SK-N-SH (cell line): ENCODE data around the gene SSX2IP. TPM values are rescaled to one million over a fixed set of nuclear protein-coding genes. Genes with fewer than 3 reads are reported as not detected.

ENCODE experiments used
- CTCF ChIA-PET: fragments of 300-600, 350-600 bp; formaldehyde crosslinking; extraction: SDS; loops from one replicate; lab custom pipeline; 2021; lab: Yijun Ruan, JAX
- POLR2A ChIA-PET: fragments of 350-600 bp; sonication (Branson Sonifier 250); formaldehyde crosslinking; extraction: SDS; loops from one replicate; lab custom pipeline; 2020; ENCODE audit warnings: antibody characterized with exemption, inconsistent platforms; lab: Yijun Ruan, JAX
- DNase-seq: peaks from one replicate; pipeline ENCODE4 v3.0.0; 2012
- H2AFZ ChIP-seq: fragments of 200-600 bp; sonication (generic); 2 replicates; pipeline ENCODE4 v1.8.1; 2016; ENCODE audit warnings: antibody characterized with exemption, mild to moderate bottlenecking, low read depth
- H3F3A ChIP-seq: fragments of 200-600 bp; sonication (generic); replicated peaks from 2 replicates; pipeline ENCODE3; 2016; ENCODE audit warnings: antibody characterized with exemption, mild to moderate bottlenecking; ENCODE audit not compliant: insufficient read depth
- H3K27ac ChIP-seq, 2 experiments: fragments of 200-500 bp in 1 of 2; fragments of 200-600 bp in 1 of 2; sonication (Bioruptor generic) in 1 of 2; sonication (generic), shearing (Covaris generic) in 1 of 2; 2 replicates each; pipeline versions ENCODE4 v1.5.1 to v1.6.1; 2014 to 2016; ENCODE audit warnings: low read depth in 2 of 2, inconsistent platforms in 1 of 2, low read length in 1 of 2, mild to moderate bottlenecking in 1 of 2, mixed read lengths in 1 of 2
- H3K27me3 ChIP-seq: fragments of 200-600 bp; sonication (generic), shearing (Covaris generic); 2 replicates; pipeline ENCODE4 v1.6.1; 2016; ENCODE audit warnings: mixed run types; ENCODE audit not compliant: insufficient read depth
- H3K36me3 ChIP-seq, 2 experiments: fragments of 200-500 bp in 1 of 2; fragments of 200-600 bp in 1 of 2; sonication (Bioruptor generic) in 1 of 2; sonication (generic) in 1 of 2; replicated peaks in 1 of 2; 2 replicates each; pipeline versions ENCODE3 to v1.5.1; 2014 to 2016; ENCODE audit warnings: low read length in 1 of 2, mild to moderate bottlenecking in 1 of 2; ENCODE audit not compliant: insufficient read depth in 2 of 2, control insufficient read depth in 1 of 2
- H3K4me1 ChIP-seq, 2 experiments: fragments of 200-500 bp in 1 of 2; fragments of 200-600 bp in 1 of 2; sonication (Bioruptor generic) in 1 of 2; sonication (generic), shearing (Covaris generic) in 1 of 2; 2 replicates each; pipeline versions ENCODE4 v1.5.1 to v1.6.1; 2014 to 2016; ENCODE audit warnings: low read depth in 1 of 2, low read length in 1 of 2, mixed run types in 1 of 2; ENCODE audit not compliant: insufficient read depth in 2 of 2, control insufficient read depth in 1 of 2
- H3K4me2 ChIP-seq: fragments of 200-600 bp; sonication (generic), shearing (Covaris generic); 2 replicates; pipeline ENCODE4 v1.6.1; 2017; ENCODE audit warnings: mixed run types
- H3K4me3 ChIP-seq, 2 experiments: fragments of 200-500 bp in 1 of 2; fragments of 200-600 bp in 1 of 2; sonication (Bioruptor generic) in 1 of 2; sonication (generic), shearing (Covaris generic) in 1 of 2; 2 replicates each; pipeline versions ENCODE4 v1.5.1 to v1.8.1; 2014 to 2016; ENCODE audit warnings: low read depth in 2 of 2, inconsistent platforms in 1 of 2, low read length in 1 of 2, mild to moderate bottlenecking in 1 of 2, mixed read lengths in 1 of 2, moderate library complexity in 1 of 2
- H3K79me2 ChIP-seq: fragments of 200-600 bp; sonication (generic); 2 replicates; pipeline ENCODE4 v1.8.1; 2017; ENCODE audit warnings: mild to moderate bottlenecking; ENCODE audit not compliant: insufficient read depth
- H3K9ac ChIP-seq: fragments of 200-600 bp; sonication (generic); 2 replicates; pipeline ENCODE4 v1.6.1; 2017; ENCODE audit warnings: mixed run types
- H3K9me2 ChIP-seq: fragments of 200-600 bp; sonication (generic); 2 replicates; pipeline ENCODE4 v1.6.1; 2017; ENCODE audit warnings: mixed run types
- H3K9me3 ChIP-seq: fragments of 200-600 bp; sonication (generic); 2 replicates; pipeline ENCODE4 v1.6.1; 2017; ENCODE audit warnings: mixed run types, mild to moderate bottlenecking, moderate library complexity
- H4K20me1 ChIP-seq: fragments of 200-600 bp; sonication (generic); 2 replicates; pipeline ENCODE4 v1.6.1; 2017; ENCODE audit warnings: mild to moderate bottlenecking, mixed run types; ENCODE audit not compliant: insufficient read depth
- EP300 ChIP-seq, 2 experiments: IDR thresholded peaks; 2 replicates each; pipeline versions ENCODE4 v1.4.0 to v1.6.1; 2012; ENCODE audit warnings: borderline replicate concordance in 1 of 2, low read depth in 1 of 2, low read length in 1 of 2
- EZH2phosphoT487 ChIP-seq: fragments of 200-600 bp; sonication (generic); IDR thresholded peaks from 2 replicates; pipeline ENCODE4 v1.6.1; 2017; ENCODE audit warnings: low read depth, mixed run types, mild to moderate bottlenecking, antibody characterized with exemption, moderate library complexity, borderline replicate concordance
- FOXJ3 ChIP-seq: sonication (generic); formaldehyde crosslinking; IDR thresholded peaks from 2 replicates; pipeline ENCODE4 v1.5.1; 2020; ENCODE audit warnings: mild to moderate bottlenecking, missing genetic modification reagents
- MEF2A ChIP-seq: IDR thresholded peaks from 2 replicates; pipeline ENCODE4 v1.4.0; 2012; ENCODE audit warnings: low read depth, borderline replicate concordance
- NFIC ChIP-seq: IDR thresholded peaks from 2 replicates; pipeline ENCODE4 v1.4.0; 2012; ENCODE audit warnings: borderline replicate concordance
- NRF1 ChIP-seq: IDR thresholded peaks from 2 replicates; pipeline ENCODE4 v1.6.1; 2012; ENCODE audit warnings: low read depth, mild to moderate bottlenecking, low read length
- RAD21 ChIP-seq: IDR thresholded peaks from 2 replicates; pipeline ENCODE4 v1.6.1; 2012; ENCODE audit warnings: mild to moderate bottlenecking, low read length
- RXRA ChIP-seq: IDR thresholded peaks from 2 replicates; pipeline ENCODE4 v1.4.0; 2012; ENCODE audit warnings: low read depth, mild to moderate bottlenecking, borderline replicate concordance
- SIN3A ChIP-seq: IDR thresholded peaks from 2 replicates; pipeline ENCODE4 v1.6.1; 2012; ENCODE audit warnings: low read depth, mild to moderate bottlenecking, low read length, moderate library complexity, borderline replicate concordance
- TAF1 ChIP-seq: IDR thresholded peaks from 2 replicates; pipeline ENCODE4 v1.6.1; 2012; ENCODE audit warnings: low read depth, mild to moderate bottlenecking, low read length, moderate library complexity, borderline replicate concordance
- YY1 ChIP-seq: IDR thresholded peaks from 2 replicates; pipeline ENCODE4 v1.4.0; 2012; ENCODE audit warnings: low read depth, mild to moderate bottlenecking
- WGBS: methylation state at CpG from one replicate; pipeline ENCODE4 v1.1.6; 2017; ENCODE audit warnings: low lambda C conversion rate; 5-methylcytosine and 5-hydroxymethylcytosine counted together
- polyA plus RNA-seq, 3 experiments: library from polyadenylated mRNA; depleted of rRNA; stranded (reverse); fragments of >200 nt; gene quantifications; 2 replicates each; pipeline ENCODE4 v1.2.3, GENCODE V29; 2012
- TF ChIP-seq, protein P1 (sequence below): IDR thresholded peaks from 2 replicates; pipeline ENCODE4 v1.4.0; 2012; ENCODE audit warnings: low read depth, borderline replicate concordance
- TF ChIP-seq, protein P2 (sequence below): IDR thresholded peaks from 2 replicates; pipeline ENCODE4 v1.6.1; 2012; ENCODE audit warnings: mild to moderate bottlenecking, low read depth, low read length, moderate library complexity
- TF ChIP-seq, protein P3 (sequence below): fragments of 200-600 bp; sonication (generic); IDR thresholded peaks from 2 replicates; pipeline ENCODE4 v1.6.1; 2017; ENCODE audit warnings: antibody characterized with exemption, mild to moderate bottlenecking, moderate library complexity
- TF ChIP-seq, protein P4 (sequence below): fragments of 150-350 bp; IDR thresholded peaks from 2 replicates; pipeline ENCODE4 v1.6.1; 2016; ENCODE audit warnings: mild to moderate bottlenecking, low read depth, low read length

Gene SSX2IP
- polyA plus RNA-seq, 1 of the 3 experiments (the other 2 are of a cell fraction), result 7.7 TPM

DNA sequence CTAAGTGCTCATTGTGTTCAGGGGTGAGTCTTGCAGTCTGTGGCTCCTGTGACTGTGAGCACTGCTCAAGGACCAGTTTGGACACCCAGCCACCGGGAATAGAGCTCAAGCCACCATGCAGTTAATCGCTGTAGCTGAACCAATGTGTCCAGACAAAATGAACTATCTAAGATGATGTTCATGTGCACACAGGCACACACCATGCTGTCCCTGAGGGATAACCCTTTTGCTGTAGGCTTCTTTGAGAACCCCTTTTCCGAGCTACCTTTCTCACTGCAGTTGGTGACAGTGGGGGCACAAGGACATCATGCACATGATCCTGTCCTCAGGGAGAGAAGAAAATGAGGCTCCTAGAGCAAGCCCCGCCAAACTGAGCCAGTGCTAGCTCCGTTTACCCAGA, 65.4 kb downstream of the SSX2IP start:
- H3K9ac ChIP-seq, result no peak overlapping the region
- H3F3A ChIP-seq, result peaks cover 5% of the 10 kb centered on the region
- 82% methylated on average over 4 of the region's 5 CpGs for WGBS
- peaks cover 4 to 8% of the 10 kb centered on the region in 2 experiments; a peak in 2 of 4 replicates for H3K4me1 ChIP-seq
- no peaks in the 10 kb centered on the region for H3K9me2 ChIP-seq
- H3K79me2 ChIP-seq, result no peaks in the 10 kb centered on the region
- CTCF ChIA-PET, result interaction anchor here (1.3 kb wide), 1 partner anchor 182 kb away, joined by 3 read pairs; no protein-coding TSS in a partner anchor
- POLR2A ChIA-PET, result interaction anchor here (0.7 kb wide), 1 partner anchor 51 kb away, joined by 4 read pairs; the partner anchor contains the start of gene CTBS
- no peaks in the 10 kb centered on the region for H3K36me3 ChIP-seq
- H3K4me3 ChIP-seq, result no peak overlapping the region
- DNase-seq, result no peak
- TF ChIP-seq FOXJ3 (CRISPR knock-in tag) (no peak), EZH2phosphoT487 (no peak), EP300 (IDR thresholded peaks at IDR 0.05; ENCODE audit: borderline replicate concordance in 1 of 2, low read depth in 1 of 2, low read length in 1 of 2) (no peak), NRF1 (no peak), RAD21 (no peak), NFIC (no peak), TAF1 (no peak), MEF2A (no peak), SIN3A (no peak), YY1 (no peak), RXRA (no peak)
- TF ChIP-seq, protein P1, sequence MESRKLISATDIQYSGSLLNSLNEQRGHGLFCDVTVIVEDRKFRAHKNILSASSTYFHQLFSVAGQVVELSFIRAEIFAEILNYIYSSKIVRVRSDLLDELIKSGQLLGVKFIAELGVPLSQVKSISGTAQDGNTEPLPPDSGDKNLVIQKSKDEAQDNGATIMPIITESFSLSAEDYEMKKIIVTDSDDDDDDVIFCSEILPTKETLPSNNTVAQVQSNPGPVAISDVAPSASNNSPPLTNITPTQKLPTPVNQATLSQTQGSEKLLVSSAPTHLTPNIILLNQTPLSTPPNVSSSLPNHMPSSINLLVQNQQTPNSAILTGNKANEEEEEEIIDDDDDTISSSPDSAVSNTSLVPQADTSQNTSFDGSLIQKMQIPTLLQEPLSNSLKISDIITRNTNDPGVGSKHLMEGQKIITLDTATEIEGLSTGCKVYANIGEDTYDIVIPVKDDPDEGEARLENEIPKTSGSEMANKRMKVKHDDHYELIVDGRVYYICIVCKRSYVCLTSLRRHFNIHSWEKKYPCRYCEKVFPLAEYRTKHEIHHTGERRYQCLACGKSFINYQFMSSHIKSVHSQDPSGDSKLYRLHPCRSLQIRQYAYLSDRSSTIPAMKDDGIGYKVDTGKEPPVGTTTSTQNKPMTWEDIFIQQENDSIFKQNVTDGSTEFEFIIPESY, result no peak
- TF ChIP-seq, protein P2, sequence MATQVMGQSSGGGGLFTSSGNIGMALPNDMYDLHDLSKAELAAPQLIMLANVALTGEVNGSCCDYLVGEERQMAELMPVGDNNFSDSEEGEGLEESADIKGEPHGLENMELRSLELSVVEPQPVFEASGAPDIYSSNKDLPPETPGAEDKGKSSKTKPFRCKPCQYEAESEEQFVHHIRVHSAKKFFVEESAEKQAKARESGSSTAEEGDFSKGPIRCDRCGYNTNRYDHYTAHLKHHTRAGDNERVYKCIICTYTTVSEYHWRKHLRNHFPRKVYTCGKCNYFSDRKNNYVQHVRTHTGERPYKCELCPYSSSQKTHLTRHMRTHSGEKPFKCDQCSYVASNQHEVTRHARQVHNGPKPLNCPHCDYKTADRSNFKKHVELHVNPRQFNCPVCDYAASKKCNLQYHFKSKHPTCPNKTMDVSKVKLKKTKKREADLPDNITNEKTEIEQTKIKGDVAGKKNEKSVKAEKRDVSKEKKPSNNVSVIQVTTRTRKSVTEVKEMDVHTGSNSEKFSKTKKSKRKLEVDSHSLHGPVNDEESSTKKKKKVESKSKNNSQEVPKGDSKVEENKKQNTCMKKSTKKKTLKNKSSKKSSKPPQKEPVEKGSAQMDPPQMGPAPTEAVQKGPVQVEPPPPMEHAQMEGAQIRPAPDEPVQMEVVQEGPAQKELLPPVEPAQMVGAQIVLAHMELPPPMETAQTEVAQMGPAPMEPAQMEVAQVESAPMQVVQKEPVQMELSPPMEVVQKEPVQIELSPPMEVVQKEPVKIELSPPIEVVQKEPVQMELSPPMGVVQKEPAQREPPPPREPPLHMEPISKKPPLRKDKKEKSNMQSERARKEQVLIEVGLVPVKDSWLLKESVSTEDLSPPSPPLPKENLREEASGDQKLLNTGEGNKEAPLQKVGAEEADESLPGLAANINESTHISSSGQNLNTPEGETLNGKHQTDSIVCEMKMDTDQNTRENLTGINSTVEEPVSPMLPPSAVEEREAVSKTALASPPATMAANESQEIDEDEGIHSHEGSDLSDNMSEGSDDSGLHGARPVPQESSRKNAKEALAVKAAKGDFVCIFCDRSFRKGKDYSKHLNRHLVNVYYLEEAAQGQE, result no peak
- TF ChIP-seq, protein P3, sequence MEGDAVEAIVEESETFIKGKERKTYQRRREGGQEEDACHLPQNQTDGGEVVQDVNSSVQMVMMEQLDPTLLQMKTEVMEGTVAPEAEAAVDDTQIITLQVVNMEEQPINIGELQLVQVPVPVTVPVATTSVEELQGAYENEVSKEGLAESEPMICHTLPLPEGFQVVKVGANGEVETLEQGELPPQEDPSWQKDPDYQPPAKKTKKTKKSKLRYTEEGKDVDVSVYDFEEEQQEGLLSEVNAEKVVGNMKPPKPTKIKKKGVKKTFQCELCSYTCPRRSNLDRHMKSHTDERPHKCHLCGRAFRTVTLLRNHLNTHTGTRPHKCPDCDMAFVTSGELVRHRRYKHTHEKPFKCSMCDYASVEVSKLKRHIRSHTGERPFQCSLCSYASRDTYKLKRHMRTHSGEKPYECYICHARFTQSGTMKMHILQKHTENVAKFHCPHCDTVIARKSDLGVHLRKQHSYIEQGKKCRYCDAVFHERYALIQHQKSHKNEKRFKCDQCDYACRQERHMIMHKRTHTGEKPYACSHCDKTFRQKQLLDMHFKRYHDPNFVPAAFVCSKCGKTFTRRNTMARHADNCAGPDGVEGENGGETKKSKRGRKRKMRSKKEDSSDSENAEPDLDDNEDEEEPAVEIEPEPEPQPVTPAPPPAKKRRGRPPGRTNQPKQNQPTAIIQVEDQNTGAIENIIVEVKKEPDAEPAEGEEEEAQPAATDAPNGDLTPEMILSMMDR, result no peak
- TF ChIP-seq, protein P4, sequence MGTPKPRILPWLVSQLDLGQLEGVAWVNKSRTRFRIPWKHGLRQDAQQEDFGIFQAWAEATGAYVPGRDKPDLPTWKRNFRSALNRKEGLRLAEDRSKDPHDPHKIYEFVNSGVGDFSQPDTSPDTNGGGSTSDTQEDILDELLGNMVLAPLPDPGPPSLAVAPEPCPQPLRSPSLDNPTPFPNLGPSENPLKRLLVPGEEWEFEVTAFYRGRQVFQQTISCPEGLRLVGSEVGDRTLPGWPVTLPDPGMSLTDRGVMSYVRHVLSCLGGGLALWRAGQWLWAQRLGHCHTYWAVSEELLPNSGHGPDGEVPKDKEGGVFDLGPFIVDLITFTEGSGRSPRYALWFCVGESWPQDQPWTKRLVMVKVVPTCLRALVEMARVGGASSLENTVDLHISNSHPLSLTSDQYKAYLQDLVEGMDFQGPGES, result no peak
- TF ChIP-seq, all 33 proteins: peak for 0
- Histone ChIP-seq H3K27me3 (no peaks in the 10 kb centered on the region), H4K20me1 (no peaks in the 10 kb centered on the region), H2AFZ (no peak overlapping the region), H3K27ac (no peak overlapping the region), H3K4me2 (no peak overlapping the region), H3K9me3 (no peaks in the 10 kb centered on the region)
